WI38 (cell line): ENCODE data around the gene TACC3.

ENCODE experiments used
- H3K4me3 ChIP-seq: 2 replicates; pipeline ENCODE4 v1.5.1; 2011; ENCODE audit warnings: low read depth, mild to moderate bottlenecking, control low read depth, low read length
- CTCF ChIP-seq: IDR thresholded peaks from 2 replicates; pipeline ENCODE4 v1.5.1; 2012; ENCODE audit warnings: low read depth, mild to moderate bottlenecking, control low read depth, low read length

The TACC3 gene

GRCh38 chr4:1753294-1753696 is 32.0 kb downstream of the TACC3 start:
- no peak overlapping the region for H3K4me3 ChIP-seq
- no peak for TF ChIP-seq CTCF

- TF ChIP-seq CTCF, result no peak
- no peak overlapping the region for H3K4me3 ChIP-seq
Measured at GRCh38 chr4:1753697-1754311, 32.5 kb downstream of the TACC3 start.

GRCh38 chr4:1754336-1754735 is 33.0 kb downstream of the TACC3 start:
- TF ChIP-seq CTCF, result no peak
- H3K4me3 ChIP-seq, result no peak overlapping the region

GRCh38 chr4:1755297-1755696 is 34.0 kb downstream of the TACC3 start:
- TF ChIP-seq CTCF, result no peak

DNA sequence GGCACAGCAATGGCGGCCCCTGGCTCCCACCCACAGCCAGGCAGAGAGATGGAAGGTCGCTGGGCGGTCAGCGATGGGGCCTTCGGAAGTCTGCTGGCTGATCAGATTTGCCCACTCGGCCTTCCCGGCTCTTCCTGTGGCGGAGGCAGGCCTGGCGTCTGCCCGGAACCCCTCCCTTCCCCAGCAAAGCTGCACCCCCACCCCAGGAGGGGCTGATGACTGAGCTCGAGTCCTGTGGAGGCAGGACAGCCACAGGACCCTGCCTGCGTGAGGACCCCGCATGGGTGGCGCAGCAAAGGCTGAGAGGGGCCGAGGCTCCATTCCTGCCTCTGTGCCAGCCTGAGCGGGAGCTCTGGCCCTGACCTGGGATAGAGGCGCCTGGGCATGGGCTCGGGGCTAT is 34.8 kb downstream of the TACC3 start:
- TF ChIP-seq CTCF, result no peak
- H3K4me3 ChIP-seq, result no peak overlapping the region

More at GRCh38 chr4:1755297-1755696, 34.0 kb downstream of the TACC3 start:
- H3K4me3 ChIP-seq, result no peak overlapping the region

DNA sequence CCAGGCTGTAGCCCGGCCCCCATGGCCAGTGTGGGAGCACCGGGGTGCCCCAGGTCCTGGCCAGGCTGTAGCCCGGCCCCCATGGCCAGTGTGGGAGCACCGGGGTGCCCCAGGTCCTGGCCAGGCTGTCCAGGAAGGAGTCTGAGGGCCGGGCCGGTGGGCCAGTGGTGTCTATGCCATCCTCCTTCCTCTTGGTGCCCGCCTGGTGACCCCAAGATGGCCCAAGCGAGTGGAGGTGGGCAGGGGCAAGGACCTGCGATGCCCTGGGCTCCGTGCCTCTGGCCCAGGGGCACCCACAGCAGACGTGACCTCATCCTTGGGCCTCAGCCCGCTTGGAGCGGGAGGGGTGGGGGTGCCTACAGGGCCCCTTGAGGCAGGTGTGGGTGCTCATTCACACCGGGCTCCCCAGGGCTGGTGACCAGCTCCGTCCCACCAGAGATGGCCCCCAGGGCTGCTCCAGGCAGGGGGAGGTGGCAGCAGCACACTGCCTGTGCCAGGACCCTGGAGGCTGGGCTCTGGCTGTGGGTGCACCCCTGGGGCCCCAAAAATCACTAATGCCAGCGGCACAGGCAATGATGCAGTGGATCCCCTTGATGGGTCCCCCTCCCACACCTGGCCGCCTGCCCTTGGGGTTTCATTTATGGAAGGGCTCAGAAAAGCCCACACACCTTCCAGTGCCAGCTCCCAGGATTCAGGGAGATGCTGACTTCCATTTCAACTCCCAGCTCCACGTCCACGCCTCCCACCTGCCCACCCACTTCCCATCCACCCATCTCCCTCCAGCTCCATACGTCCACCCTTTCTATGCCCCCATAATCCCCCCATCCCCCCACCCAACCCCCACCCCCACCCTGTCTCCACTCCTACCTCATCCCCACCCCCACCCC is 35.8 kb downstream of the TACC3 start:
- no peak for TF ChIP-seq CTCF

DNA sequence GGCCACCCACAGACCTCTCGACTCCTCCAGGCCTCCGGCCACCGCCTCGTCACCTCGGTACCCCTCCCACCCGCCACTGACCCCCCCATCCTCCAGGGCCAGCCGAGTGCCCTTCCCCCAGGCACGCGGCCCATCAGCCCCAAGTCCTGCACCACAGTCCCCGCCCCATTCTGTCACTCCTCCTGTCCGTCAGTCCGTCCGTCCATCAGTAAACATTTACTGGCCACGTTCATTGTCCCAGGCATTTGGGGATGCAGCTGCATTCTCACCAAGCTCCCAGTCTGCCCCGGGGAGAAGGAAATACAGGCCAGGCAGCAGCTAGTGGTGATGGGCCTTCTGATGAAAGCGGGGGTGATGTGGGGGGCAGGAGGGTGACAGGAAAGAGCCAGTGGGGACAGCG is 36.5 kb downstream of the TACC3 start:
- no peak for TF ChIP-seq CTCF
- H3K4me3 ChIP-seq, result no peak overlapping the region

More for the DNA sequence above, 35.8 kb downstream of the TACC3 start:
- no peak overlapping the region for H3K4me3 ChIP-seq
